ENCODE results near the gene SMOC1.

SMOC1 gene

GRCh38 chr14:69879175-69880043 lies at the start of gene SMOC1:
Gene SMOC1 (plus strand): TSS chr14:69879416. CDS start chr14:69879679, 263 bp downstream.
- no peak for DNase-seq (ENCODE audit: low read depth)

GRCh38 chr14:69838881-69839416 lies 40.3 kb upstream of the SMOC1 start:
- no peak for DNase-seq (ENCODE audit: low read depth)

GRCh38 chr14:69839661-69840060 lies 39.6 kb upstream of the SMOC1 start:
- no peak for DNase-seq (ENCODE audit: low read depth)

- DNase-seq (ENCODE audit: low read depth): no peak
Observed at GRCh38 chr14:69841656-69842055, 37.6 kb upstream of the SMOC1 start.

GRCh38 chr14:69842686-69843420 lies 36.4 kb upstream of the SMOC1 start:
- no peak for DNase-seq (ENCODE audit: low read depth)

- DNase-seq (ENCODE audit: low read depth): no peak
Observed at GRCh38 chr14:69844171-69844570, 35.0 kb upstream of the SMOC1 start.

GRCh38 chr14:69845050-69845581 lies 34.1 kb upstream of the SMOC1 start:
- DNase-seq (ENCODE audit: low read depth): no peak

- no peak for DNase-seq (ENCODE audit: low read depth)
Observed at GRCh38 chr14:69845787-69846186, 33.4 kb upstream of the SMOC1 start.

GRCh38 chr14:69848156-69848555 lies 31.1 kb upstream of the SMOC1 start:
- no peak for DNase-seq (ENCODE audit: low read depth)

GRCh38 chr14:69848903-69849391 lies 30.3 kb upstream of the SMOC1 start:
- no peak for DNase-seq (ENCODE audit: low read depth)

GRCh38 chr14:69850086-69850735 lies 29.0 kb upstream of the SMOC1 start:
- no peak for DNase-seq (ENCODE audit: low read depth)

GRCh38 chr14:69850736-69851112 lies 28.5 kb upstream of the SMOC1 start:
- no peak for DNase-seq (ENCODE audit: low read depth)

- no peak for DNase-seq (ENCODE audit: low read depth)
Observed at GRCh38 chr14:69852531-69853321, 26.5 kb upstream of the SMOC1 start.

GRCh38 chr14:69853774-69854173 lies 25.4 kb upstream of the SMOC1 start:
- no peak for DNase-seq (ENCODE audit: low read depth)

- no peak for DNase-seq (ENCODE audit: low read depth)
Observed at GRCh38 chr14:69854598-69854997, 24.6 kb upstream of the SMOC1 start.

GRCh38 chr14:69855180-69855832 lies 23.9 kb upstream of the SMOC1 start:
- no peak for DNase-seq (ENCODE audit: low read depth)

GRCh38 chr14:69858801-69859200 lies 20.4 kb upstream of the SMOC1 start:
- no peak for DNase-seq (ENCODE audit: low read depth)

GRCh38 chr14:69859591-69859990 lies 19.6 kb upstream of the SMOC1 start:
- no peak for DNase-seq (ENCODE audit: low read depth)

- no peak for DNase-seq (ENCODE audit: low read depth)
Observed at GRCh38 chr14:69860221-69860620, 19.0 kb upstream of the SMOC1 start.

GRCh38 chr14:69861025-69861569 lies 18.1 kb upstream of the SMOC1 start:
- DNase-seq (ENCODE audit: low read depth): no peak

All from ELR (cell line).